GM21367 (cell line): ENCODE measurements around the gene PDCD4.

Experiments used
- ATAC-seq: cut with Tn5 transposase; IDR thresholded peaks from one replicate; pipeline ENCODE4 v1.9.1; 2021; ENCODE audit not compliant: unreplicated experiment

The PDCD4 gene

GRCh38 chr10:110918643-110919348 is 47.1 kb downstream of the PDCD4 start, which contains the start of gene BBIP1:
BBIP1 (minus strand) TSS chr10:110919180; CDS start chr10:110918157, 1,023 bp downstream.
- ATAC-seq, result peak; percentile 77

GRCh38 chr10:110919349-110919931 is 47.7 kb downstream of the PDCD4 start, which contains the start of gene SHOC2:
SHOC2 (plus strand) TSS chr10:110919604; CDS start chr10:110964359, 44,755 bp downstream.
- peak; percentile 4 for ATAC-seq

- peak; percentile 28 for ATAC-seq
Measured at GRCh38 chr10:110919971-110920881, 48.5 kb downstream of the PDCD4 start.

- ATAC-seq, result no peak
Measured at GRCh38 chr10:110923856-110924493, 52.2 kb downstream of the PDCD4 start.

- ATAC-seq, result no peak
Measured at GRCh38 chr10:110927461-110927860, 55.7 kb downstream of the PDCD4 start.

GRCh38 chr10:110931769-110932381 is 60.1 kb downstream of the PDCD4 start:
- no peak for ATAC-seq

- no peak for ATAC-seq
Measured at GRCh38 chr10:110932505-110933180, 60.9 kb downstream of the PDCD4 start.

- ATAC-seq, result no peak
Measured at GRCh38 chr10:110936757-110937156, 65.0 kb downstream of the PDCD4 start.

GRCh38 chr10:110939419-110939818 is 67.7 kb downstream of the PDCD4 start:
- no peak for ATAC-seq

GRCh38 chr10:110944792-110945396 is 73.2 kb downstream of the PDCD4 start:
- ATAC-seq, result no peak

GRCh38 chr10:110946496-110946895 is 74.8 kb downstream of the PDCD4 start:
- no peak for ATAC-seq

GRCh38 chr10:110947061-110947595 is 75.4 kb downstream of the PDCD4 start:
- no peak for ATAC-seq
